ENCODE results near the gene NBL1. TPM values are rescaled to one million over a fixed set of nuclear protein-coding genes. Genes with fewer than 3 reads are reported as not detected.

NBL1 gene, protein sequence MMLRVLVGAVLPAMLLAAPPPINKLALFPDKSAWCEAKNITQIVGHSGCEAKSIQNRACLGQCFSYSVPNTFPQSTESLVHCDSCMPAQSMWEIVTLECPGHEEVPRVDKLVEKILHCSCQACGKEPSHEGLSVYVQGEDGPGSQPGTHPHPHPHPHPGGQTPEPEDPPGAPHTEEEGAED
- total RNA-seq (ENCODE audit: low replicate concordance), result 69.9 and 142 TPM in 2 replicates
- long read RNA-seq, partial matches to known transcripts, result 0 of 3 reads
- long read RNA-seq, other reads (novel, unspliced or antisense), result 3 of 3 reads

DNA sequence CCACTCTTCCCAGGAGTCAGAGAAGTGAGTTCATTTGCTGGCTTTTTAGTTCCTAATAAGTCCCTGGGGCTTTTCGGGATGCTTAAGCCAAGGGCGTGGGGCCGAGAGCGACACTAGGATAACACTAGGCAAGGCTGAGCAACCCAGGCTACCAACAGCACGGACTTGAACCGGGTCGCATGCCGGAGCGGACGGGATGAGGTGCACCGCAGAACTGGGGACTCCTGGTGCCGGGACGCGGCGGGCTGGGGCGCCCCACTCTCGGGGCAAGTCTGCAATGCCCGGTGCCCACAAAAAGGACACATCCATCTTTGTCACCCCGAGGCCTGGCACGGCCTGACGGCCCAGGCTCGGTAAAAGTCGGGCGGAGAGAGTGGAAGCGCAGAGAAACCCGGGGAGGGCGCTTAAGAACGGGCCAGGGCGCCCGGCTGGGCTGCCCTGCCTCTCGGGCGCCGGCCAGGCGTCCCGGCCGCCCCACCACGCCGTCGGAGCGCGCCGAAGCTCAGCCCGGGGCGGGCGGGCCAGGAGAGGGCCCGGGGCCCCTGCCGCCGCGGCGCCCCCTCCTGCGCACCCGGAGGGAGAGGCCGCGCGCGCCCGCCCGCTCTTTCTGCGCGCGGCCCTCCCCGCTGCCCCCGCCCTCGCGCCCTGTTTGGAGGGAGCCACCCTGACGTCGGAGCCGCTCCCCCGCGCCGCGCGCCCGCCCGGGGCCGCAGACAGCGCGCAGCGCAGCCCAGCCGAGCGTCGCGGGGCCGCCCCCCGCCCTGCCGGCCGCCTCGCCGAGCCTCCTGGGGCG, at the start of gene NBL1:
Gene NBL1, plus strand, starts transcription at position 710 of the 793 bp plus-strand sequence. CDS start 10,720 bp downstream, outside the sequence.
- Mint-ChIP-seq H3K36me3 (no peaks in the 10 kb centered on the region), H3K9me3 (no peaks in the 10 kb centered on the region), H3K4me3 (peak within 1 kb of the TSS; percentile 96), H3K27me3 (peaks cover 46% of the 10 kb centered on the region), H3K27ac (peak within 1 kb of the TSS; percentile 84), H3K4me1 (ENCODE audit: unreplicated experiment) (peaks cover 35% of the 10 kb centered on the region)
- no peak for DNase-seq (ENCODE audit: extremely low spot score, unreplicated experiment)
- TF ChIP-seq, protein P1, sequence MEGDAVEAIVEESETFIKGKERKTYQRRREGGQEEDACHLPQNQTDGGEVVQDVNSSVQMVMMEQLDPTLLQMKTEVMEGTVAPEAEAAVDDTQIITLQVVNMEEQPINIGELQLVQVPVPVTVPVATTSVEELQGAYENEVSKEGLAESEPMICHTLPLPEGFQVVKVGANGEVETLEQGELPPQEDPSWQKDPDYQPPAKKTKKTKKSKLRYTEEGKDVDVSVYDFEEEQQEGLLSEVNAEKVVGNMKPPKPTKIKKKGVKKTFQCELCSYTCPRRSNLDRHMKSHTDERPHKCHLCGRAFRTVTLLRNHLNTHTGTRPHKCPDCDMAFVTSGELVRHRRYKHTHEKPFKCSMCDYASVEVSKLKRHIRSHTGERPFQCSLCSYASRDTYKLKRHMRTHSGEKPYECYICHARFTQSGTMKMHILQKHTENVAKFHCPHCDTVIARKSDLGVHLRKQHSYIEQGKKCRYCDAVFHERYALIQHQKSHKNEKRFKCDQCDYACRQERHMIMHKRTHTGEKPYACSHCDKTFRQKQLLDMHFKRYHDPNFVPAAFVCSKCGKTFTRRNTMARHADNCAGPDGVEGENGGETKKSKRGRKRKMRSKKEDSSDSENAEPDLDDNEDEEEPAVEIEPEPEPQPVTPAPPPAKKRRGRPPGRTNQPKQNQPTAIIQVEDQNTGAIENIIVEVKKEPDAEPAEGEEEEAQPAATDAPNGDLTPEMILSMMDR (conservative IDR thresholded peaks at IDR 0.05), result no peak

DNA sequence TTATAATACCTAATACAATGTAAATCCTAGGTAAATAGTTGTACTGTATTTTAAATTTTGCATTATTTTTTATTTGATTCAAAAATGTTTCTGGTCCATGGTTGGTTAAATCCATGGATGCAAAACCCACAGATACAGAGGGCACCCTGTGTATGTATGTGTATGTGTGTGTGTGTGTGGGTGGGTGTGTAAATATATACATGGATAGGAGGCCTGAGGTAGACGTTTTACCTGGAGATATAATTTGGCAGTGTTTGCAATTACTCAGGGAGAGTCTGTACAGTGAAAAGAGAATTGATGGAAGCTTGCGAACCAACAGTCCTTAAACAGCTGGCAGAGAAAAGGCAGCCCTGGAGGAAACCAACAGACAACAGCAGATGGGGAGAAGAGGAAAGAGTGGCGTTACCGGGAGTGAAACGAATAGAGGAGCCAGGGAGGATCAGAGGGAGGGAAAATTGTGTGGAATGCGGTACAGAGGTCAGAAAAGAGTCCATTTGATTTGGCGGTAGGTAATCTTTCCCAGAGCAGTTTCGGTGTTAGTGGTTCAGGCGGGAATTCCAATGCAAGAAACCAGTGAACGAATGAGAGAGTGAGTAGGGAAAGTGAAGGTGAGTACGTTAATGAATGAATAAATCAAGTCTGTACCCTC, 47.9 kb upstream of the NBL1 start:
- H3K4me3 Mint-ChIP-seq, result peak overlapping the region; percentile 100
- TF ChIP-seq, protein P1 (conservative IDR thresholded peaks at IDR 0.05), result no peak
- peaks cover 4% of the 10 kb centered on the region for H3K27me3 Mint-ChIP-seq
- H3K9me3 Mint-ChIP-seq, result no peaks in the 10 kb centered on the region
- no peak for DNase-seq (ENCODE audit: extremely low spot score, unreplicated experiment)
- H3K36me3 Mint-ChIP-seq, result peaks cover 18% of the 10 kb centered on the region
- H3K4me1 Mint-ChIP-seq (ENCODE audit: unreplicated experiment), result peaks cover 23% of the 10 kb centered on the region
- H3K27ac Mint-ChIP-seq, result peak overlapping the region; percentile 97

DNA sequence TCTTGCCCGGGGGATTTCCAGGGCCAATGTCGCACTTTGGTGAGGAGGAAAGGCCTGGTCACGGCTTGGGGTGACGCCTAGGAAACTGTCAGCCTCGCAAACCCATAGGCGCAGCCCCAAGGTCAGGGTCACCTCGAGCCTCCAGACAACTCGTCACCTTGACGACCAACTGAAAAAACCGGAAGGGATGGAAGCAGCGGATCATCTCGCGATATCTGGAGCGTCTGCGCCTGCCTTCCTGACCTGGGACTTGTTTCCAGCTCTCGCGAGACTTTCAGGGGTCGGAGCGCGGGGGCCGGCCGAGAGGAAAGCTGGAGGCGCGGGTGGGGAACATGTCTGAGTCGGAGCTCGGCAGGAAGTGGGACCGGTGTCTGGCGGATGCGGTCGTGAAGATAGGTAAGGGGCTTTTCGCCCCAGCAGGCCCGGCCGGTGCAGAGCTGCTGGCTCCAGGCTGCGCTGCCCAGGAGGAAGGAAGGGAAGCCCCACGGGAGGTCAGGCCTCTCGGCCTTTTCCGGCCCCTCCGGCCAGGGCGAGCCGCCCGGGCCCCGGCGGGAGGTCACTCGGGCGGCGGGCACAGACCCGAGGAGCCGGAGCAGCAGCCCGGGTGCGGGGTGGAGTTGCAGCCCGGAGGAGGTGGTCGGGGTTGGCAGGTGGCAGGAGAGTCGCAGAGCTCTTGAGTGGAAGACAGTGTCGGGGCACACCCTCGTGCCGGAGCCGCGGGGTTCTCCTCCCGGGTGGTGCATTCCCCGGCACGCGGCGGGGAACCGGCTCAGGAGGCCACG, 47.2 kb upstream of the NBL1 start:
- peak; percentile 95 for DNase-seq (ENCODE audit: extremely low spot score, unreplicated experiment)
- TF ChIP-seq, protein P1 (conservative IDR thresholded peaks at IDR 0.05), result no peak
- H3K4me3 Mint-ChIP-seq, result peak overlapping the region; percentile 100
- H3K9me3 Mint-ChIP-seq, result no peaks in the 10 kb centered on the region
- no peaks in the 10 kb centered on the region for H3K27me3 Mint-ChIP-seq
- peaks cover 25% of the 10 kb centered on the region for H3K4me1 Mint-ChIP-seq (ENCODE audit: unreplicated experiment)
- peak overlapping the region; percentile 97 for H3K27ac Mint-ChIP-seq
- peaks cover 18% of the 10 kb centered on the region for H3K36me3 Mint-ChIP-seq

DNA sequence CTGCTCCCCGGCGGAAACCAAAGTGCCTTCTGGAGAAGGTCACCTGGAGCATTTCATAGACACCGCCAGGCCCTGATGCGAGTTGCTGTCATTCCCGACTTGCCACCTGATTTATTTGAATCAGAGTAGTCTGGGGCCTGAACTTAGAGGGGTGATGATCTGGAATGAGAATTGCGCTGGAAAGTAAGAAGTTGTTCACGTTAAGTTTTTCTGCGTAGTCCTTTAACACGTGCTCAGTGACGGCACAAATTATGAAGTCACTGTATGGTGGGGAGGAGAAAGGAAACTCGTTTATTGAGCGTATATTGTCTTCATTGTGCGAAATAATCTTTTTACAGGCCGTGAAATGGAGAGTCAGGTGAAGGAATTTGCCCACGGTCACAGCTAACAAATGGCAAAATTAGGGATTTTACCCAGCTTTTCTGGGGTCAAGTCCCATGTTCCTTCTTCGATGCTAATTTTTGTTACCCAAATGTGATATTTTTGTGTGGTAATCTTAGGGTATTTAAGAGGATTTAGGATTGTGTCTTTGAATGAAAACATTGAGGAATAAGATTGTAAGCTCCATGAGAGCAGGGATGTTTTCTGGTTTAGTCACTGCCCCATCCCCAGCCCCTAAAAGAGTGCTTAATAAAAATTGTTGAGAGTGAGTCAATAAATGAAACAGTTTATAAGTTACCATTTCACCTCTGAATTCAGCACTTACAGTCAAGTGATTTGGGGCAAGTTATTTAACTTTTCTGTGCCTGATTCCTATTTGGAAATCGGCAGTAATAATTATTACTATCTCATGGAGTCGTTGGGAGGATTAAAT, 46.4 kb upstream of the NBL1 start:
- H3K36me3 Mint-ChIP-seq, result peaks cover 18% of the 10 kb centered on the region
- H3K9me3 Mint-ChIP-seq, result no peaks in the 10 kb centered on the region
- H3K27ac Mint-ChIP-seq, result peak overlapping the region; percentile 86
- TF ChIP-seq, protein P1 (conservative IDR thresholded peaks at IDR 0.05), result no peak
- no peaks in the 10 kb centered on the region for H3K27me3 Mint-ChIP-seq
- no peak for DNase-seq (ENCODE audit: extremely low spot score, unreplicated experiment)
- H3K4me1 Mint-ChIP-seq (ENCODE audit: unreplicated experiment), result peaks cover 30% of the 10 kb centered on the region
- H3K4me3 Mint-ChIP-seq, result peak overlapping the region; percentile 100
